Fibroblast of mammary gland (primary cell): Measurements from ENCODE around the gene SSR4.

Experiments
- DNase-seq: peaks from one replicate; pipeline ENCODE4 v3.0.0-alpha.2; 2010; ENCODE audit warnings: low read depth
- H3K4me3 ChIP-seq: 2 replicates; pipeline ENCODE4 v1.5.1; 2011; ENCODE audit warnings: low read depth, mild to moderate bottlenecking, low read length, moderate library complexity; ENCODE audit not compliant: control insufficient read depth
- CTCF ChIP-seq: conservative IDR thresholded peaks from 2 replicates; pipeline ENCODE4 v1.5.1; 2011; ENCODE audit warnings: low read depth, low read length, inconsistent platforms; ENCODE audit not compliant: control insufficient read depth, insufficient read depth

The SSR4 gene

GRCh38 chrX:153762626-153763173 lies 31.8 kb upstream of the SSR4 start:
- H3K4me3 ChIP-seq = no peak overlapping the region
- DNase-seq = no peak
- no peak for TF ChIP-seq CTCF

GRCh38 chrX:153763298-153763932 lies 31.1 kb upstream of the SSR4 start:
- DNase-seq = no peak

GRCh38 chrX:153763989-153764755 lies 30.3 kb upstream of the SSR4 start, which contains the start of gene PLXNB3:
Gene PLXNB3 (plus strand): TSS chrX:153764249. CDS start chrX:153765536, 1,287 bp downstream.
- H3K4me3 ChIP-seq = peak within 1 kb of the TSS; percentile 43
- peak; percentile 62 for DNase-seq
- peak; percentile 69 for TF ChIP-seq CTCF

More at GRCh38 chrX:153763298-153763932, 31.1 kb upstream of the SSR4 start:
- H3K4me3 ChIP-seq = no peak overlapping the region
- TF ChIP-seq CTCF = no peak

- H3K4me3 ChIP-seq = no peak overlapping the region
- TF ChIP-seq CTCF = no peak
- no peak for DNase-seq
Observed at GRCh38 chrX:153764786-153765137, 29.7 kb upstream of the SSR4 start.

- TF ChIP-seq CTCF = no peak
- no peak for DNase-seq
- H3K4me3 ChIP-seq = peak overlapping the region; percentile 43
Observed at GRCh38 chrX:153765138-153766079, 29.1 kb upstream of the SSR4 start.
